HG03159 (cell line): ENCODE data around the gene BTBD6.
A peak's percentile ranks its signal among the peaks of the same experiment; 100 is the strongest.
"Not testable (repeated sequence)": the region's sequence is repeated elsewhere in the genome, so short reads cannot be mapped to it uniquely, and the experiment has no call there.

ENCODE experiments used
- ATAC-seq: cut with Tn5 transposase; IDR thresholded peaks from one replicate; pipeline ENCODE4 v1.9.1; 2021; ENCODE audit warnings: mild to moderate bottlenecking, moderate library complexity; ENCODE audit not compliant: unreplicated experiment

Gene BTBD6

DNA sequence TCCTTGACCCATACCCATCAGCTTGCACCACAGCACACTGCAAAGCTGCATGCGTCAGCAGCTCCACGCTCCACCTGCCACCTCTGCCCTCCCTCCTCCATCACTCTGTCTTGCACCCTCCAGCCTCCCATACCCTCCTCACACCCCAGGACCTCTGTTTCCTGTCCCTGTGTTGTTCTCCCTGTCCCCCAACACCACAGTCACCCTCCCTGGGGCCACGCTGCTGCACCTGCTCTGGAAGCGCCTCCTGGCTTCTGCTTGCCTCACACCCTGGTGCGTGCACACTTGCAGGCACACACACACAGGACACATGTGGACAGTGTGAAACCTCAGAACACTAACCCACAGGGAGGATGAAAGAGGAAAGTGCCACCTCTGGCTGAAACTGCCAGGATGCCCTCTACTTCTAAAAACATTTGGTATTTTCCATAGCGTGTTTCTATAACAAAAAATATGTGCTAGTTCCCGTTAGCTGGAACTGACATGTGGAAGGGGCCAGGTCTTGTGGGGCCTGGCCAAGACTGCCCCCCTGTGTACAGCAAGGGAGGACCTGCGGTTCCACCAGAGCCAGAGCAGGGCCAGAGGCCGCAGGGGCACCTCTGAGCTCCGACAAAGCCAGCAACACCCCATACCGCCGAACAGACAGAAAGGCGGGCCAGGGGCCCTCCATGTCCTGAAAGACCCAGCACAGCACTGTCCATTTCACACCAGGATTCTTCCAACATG is 42.5 kb downstream of the BTBD6 start:
- no peak for ATAC-seq

DNA sequence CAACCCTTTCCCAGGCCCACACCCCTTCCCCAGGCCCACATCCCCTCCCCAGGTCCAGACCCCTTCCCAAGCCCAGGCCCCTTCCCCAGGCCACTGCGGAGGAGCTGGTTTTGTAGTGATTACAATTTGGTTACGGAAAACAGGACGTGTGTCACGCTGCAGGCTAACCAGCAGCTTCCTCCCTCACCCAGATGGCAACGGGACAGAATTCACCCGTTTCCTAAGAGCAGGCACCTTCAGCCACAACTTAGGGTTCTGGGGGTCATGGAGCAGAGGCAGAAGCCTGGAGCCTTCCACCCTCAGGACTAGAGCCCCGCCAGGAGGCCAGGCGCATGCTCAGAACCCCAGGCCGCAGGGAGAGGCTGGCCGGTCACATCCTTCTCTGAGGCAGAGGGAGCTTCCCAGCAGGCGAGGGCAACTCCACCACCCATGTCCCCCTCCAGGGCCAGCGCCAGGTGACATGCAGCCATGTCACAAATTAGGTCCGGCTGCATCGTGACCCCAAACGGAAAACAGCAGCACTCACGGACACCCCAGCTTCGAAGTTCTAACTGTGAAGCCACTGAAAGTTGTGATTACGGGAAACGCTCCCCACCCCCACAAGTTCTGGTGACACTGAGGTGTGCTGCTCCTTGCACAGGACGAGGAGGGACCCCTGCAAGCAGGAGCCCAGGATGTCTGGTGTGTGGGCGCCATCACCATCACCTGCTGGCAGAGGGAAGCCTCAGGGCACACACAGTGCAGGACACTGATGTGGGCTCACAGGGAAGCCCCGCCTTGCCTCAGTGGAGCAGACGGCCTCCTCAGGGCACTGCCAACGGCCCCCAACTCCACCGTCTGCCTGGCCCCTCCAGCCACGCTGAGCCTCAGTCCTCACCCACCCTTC is 44.7 kb downstream of the BTBD6 start:
- ATAC-seq = no peak

DNA sequence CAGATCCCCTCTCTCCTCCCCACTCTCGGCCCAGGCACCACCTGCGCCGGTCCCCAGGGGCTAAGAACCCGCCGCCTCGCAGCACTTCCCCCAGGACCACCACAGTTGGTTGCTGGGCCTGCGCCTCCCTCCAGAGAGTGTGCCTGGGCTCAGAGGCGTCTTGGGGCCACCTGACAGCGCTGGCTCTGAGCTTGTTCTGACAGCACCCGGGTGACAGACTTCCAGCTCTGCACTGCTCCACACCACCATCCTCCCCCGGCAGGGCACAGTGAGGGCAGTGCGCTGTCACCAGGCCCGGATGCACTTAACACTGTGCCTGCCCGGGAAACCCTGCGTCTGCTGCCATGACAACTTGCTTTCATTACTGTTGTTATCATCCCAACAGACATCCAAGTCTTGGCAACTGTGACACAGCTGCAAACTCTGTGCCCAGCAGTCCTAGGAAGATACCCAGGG is 45.8 kb downstream of the BTBD6 start:
- ATAC-seq = peak; percentile 51

DNA sequence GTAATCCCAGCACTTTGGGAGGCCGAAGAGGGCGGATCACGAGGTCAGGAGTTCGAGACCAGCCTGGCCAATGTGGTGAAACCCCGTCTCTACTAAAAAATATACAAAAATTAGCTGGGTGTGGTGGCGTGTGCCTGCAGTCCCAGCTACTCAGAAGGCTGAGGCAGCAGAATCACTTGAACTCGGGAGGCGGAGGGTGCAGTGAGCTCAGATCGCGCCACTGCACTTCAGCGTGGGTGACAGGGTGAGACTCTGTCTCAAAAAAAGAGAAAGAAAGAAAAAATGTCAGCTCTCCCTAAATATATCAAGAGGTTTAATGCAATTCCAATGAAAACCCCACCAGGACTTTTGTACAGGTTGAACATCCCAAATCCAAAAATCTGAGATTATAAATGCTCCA is 49.0 kb downstream of the BTBD6 start:
- ATAC-seq = not testable (repeated sequence)

DNA sequence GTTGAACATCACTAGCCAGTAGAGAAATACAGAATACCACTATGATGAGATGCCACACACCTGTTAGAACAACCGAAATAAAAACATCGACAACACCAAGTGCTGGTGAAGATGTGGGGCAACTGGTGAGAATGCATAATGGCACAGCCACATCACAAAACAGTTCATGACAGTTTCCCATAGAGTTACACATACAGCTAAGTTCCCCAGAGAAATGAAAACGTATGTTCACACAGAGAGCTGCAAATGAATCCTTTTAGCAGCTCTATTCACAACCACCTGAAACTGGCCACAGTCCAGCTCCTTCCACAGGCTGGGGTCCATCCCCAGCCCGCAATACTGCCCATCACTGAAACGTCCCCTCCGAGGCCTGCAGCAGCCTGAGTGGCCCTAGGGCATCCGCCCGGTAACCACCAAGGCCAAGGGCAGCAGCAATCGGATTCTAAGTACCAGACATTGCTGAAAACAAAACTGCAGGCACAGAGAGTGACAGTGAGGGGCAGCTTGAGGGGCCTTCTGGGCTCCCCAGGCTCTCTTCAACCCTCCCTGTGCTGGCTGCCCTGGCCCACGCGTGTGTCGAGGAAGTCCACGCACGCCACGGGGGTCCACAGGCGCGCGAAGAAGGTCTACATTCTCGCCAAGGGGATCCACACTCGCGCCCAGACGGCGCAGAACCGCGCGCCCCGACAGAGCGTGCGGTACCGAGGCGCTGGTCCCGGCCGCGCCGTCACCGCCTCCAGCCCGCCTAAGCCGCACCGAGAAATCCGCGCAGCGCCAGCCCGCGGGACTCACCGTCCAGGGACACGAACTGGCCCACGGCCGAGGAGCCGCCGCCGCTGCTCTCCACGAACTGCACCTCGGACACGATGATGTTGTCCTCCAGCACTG is 51.6 kb downstream of the BTBD6 start:
- peak; percentile 21 for ATAC-seq
